IMR-90 (cell line): ENCODE results near the gene HSPB6. TPM values are rescaled to one million over a fixed set of nuclear protein-coding genes. Genes with fewer than 3 reads are reported as not detected.

Experiments
- ATAC-seq: fragments of 200-7000 bp; cut with Tn5 transposase; 2 replicates; pipeline ENCODE4 v1.9.1; 2020; ENCODE audit warnings: low read depth, mild to moderate bottlenecking, moderate library complexity
- BruUV-seq: library from RNA; stranded (reverse); fragments of 400-500 nt; replicated peaks from 2 replicates; lab custom pipeline; 2021; lab: Mats Ljungman, UMichigan
- CTCF ChIA-PET: fragments of 300-600 bp; formaldehyde crosslinking; extraction: SDS; loops from one replicate; lab custom pipeline; 2021; ENCODE audit warnings: antibody characterized with exemption; lab: Yijun Ruan, JAX
- POLR2A ChIA-PET: fragments of 300-600 bp; sonication (Branson Sonifier 250); formaldehyde crosslinking; loops from one replicate; lab custom pipeline; 2022; ENCODE audit warnings: antibody characterized with exemption; ENCODE audit not compliant: unreplicated experiment; lab: Charles Lee
- DNase-seq: peaks from one replicate; pipeline ENCODE4 v3.0.0; 2013
- H2AFZ ChIP-seq: replicated peaks from 2 replicates; pipeline ENCODE3; 2013; ENCODE audit warnings: low read length, mild to moderate bottlenecking; ENCODE audit not compliant: poor library complexity
- H2AK5ac ChIP-seq: 2 replicates; pipeline ENCODE4 v1.6.1; 2013; ENCODE audit warnings: low read depth, low read length, inconsistent platforms
- H2AK9ac ChIP-seq: replicated peaks from 2 replicates; pipeline ENCODE3; 2013; ENCODE audit warnings: mild to moderate bottlenecking, low read depth, low read length, moderate library complexity; ENCODE audit not compliant: poor library complexity
- H2BK120ac ChIP-seq: 2 replicates; pipeline ENCODE4 v1.6.1; 2013; ENCODE audit warnings: low read depth, low read length, inconsistent platforms
- H2BK15ac ChIP-seq: 3 replicates; pipeline ENCODE4 v1.6.1; 2013; ENCODE audit warnings: low read depth, low read length, inconsistent platforms
- H2BK20ac ChIP-seq: 2 replicates; pipeline ENCODE4 v1.6.1; 2013; ENCODE audit warnings: low read depth, mild to moderate bottlenecking, inconsistent platforms, low read length, moderate library complexity
- H2BK5ac ChIP-seq: 2 replicates; pipeline ENCODE4 v1.6.1; 2013; ENCODE audit warnings: mild to moderate bottlenecking, low read depth, low read length, inconsistent platforms; ENCODE audit not compliant: poor library complexity, severe bottlenecking
- H3K14ac ChIP-seq: replicated peaks from 2 replicates; pipeline ENCODE4 v1.6.1; 2013; ENCODE audit warnings: low read depth, low read length, inconsistent platforms
- H3K18ac ChIP-seq: 2 replicates; pipeline ENCODE4 v1.6.1; 2013; ENCODE audit warnings: low read depth, low read length, control low read depth
- H3K23ac ChIP-seq: 2 replicates; pipeline ENCODE4 v1.6.1; 2013; ENCODE audit warnings: low read depth, low read length, inconsistent platforms
- H3K27ac ChIP-seq: 2 replicates; pipeline ENCODE4 v1.5.1; 2013; ENCODE audit warnings: mild to moderate bottlenecking, control low read depth, low read length; ENCODE audit not compliant: insufficient read depth
- H3K27me3 ChIP-seq: 2 replicates; pipeline ENCODE4 v1.6.1; 2013; ENCODE audit warnings: low read length; ENCODE audit not compliant: control insufficient read depth, insufficient read depth
- H3K36me3 ChIP-seq: 2 replicates; pipeline ENCODE4 v1.6.1; 2013; ENCODE audit warnings: low read length, mixed read lengths; ENCODE audit not compliant: control insufficient read depth, insufficient read depth
- H3K4ac ChIP-seq: 2 replicates; pipeline ENCODE4 v1.6.1; 2013; ENCODE audit warnings: low read depth, low read length, inconsistent platforms
- H3K4me1 ChIP-seq: 2 replicates; pipeline ENCODE4 v1.6.1; 2013; ENCODE audit warnings: low read length, mixed read lengths; ENCODE audit not compliant: control insufficient read depth, insufficient read depth
- H3K4me2 ChIP-seq: 2 replicates; pipeline ENCODE4 v1.6.1; 2013; ENCODE audit warnings: low read depth, mild to moderate bottlenecking, control low read depth, low read length, moderate library complexity
- H3K4me3 ChIP-seq: 2 replicates; pipeline ENCODE4 v1.5.1; 2013; ENCODE audit warnings: low read depth, mild to moderate bottlenecking, control low read depth, low read length, moderate library complexity; ENCODE audit not compliant: insufficient read depth
- H3K56ac ChIP-seq: 2 replicates; pipeline ENCODE4 v1.6.1; 2013; ENCODE audit warnings: low read length, inconsistent platforms; ENCODE audit not compliant: insufficient read depth; ENCODE audit errors: extremely low read depth
- H3K79me1 ChIP-seq, 2 experiments: 2 replicates each; pipeline ENCODE4 v1.6.1; 2013; ENCODE audit warnings: low read length in 2 of 2, inconsistent platforms in 1 of 2, low read depth in 1 of 2
- H3K9ac ChIP-seq: 2 replicates; pipeline ENCODE4 v1.6.1; 2013; ENCODE audit warnings: low read depth, low read length, control low read depth
- H3K9me1 ChIP-seq: 2 replicates; pipeline ENCODE4 v1.6.1; 2013; ENCODE audit warnings: low read length, inconsistent platforms; ENCODE audit not compliant: insufficient read depth
- H3K9me3 ChIP-seq: 2 replicates; pipeline ENCODE4 v1.6.1; 2013; ENCODE audit warnings: low read length; ENCODE audit not compliant: control insufficient read depth, insufficient read depth
- H4K20me1 ChIP-seq: 2 replicates; pipeline ENCODE4 v1.6.1; 2013; ENCODE audit warnings: low read length, inconsistent platforms; ENCODE audit not compliant: insufficient read depth
- H4K5ac ChIP-seq: 2 replicates; pipeline ENCODE4 v1.6.1; 2013; ENCODE audit warnings: mild to moderate bottlenecking, low read depth, low read length, control low read depth
- H4K8ac ChIP-seq, 2 experiments: 2 replicates each; pipeline ENCODE4 v1.6.1; 2013; ENCODE audit warnings: low read depth in 2 of 2, low read length in 2 of 2, control low read depth in 1 of 2, inconsistent platforms in 1 of 2
- H4K91ac ChIP-seq: 2 replicates; pipeline ENCODE4 v1.6.1; 2013; ENCODE audit warnings: low read depth, low read length, inconsistent platforms; ENCODE audit not compliant: insufficient read depth
- ELK1 ChIP-seq: fragments of 150-350 bp; IDR thresholded peaks from 2 replicates; pipeline ENCODE4 v1.6.1; 2016; ENCODE audit warnings: low read depth, mild to moderate bottlenecking, low read length, moderate library complexity, borderline replicate concordance
- MAFK ChIP-seq: IDR thresholded peaks from 2 replicates; pipeline ENCODE4 v1.6.1; 2012; ENCODE audit warnings: low read depth, low read length, improper control_type of control experiment
- MAZ ChIP-seq: IDR thresholded peaks from 2 replicates; pipeline ENCODE4 v1.6.1; 2012; ENCODE audit warnings: low read depth, mild to moderate bottlenecking, low read length, improper control_type of control experiment, moderate library complexity, borderline replicate concordance
- MXI1 ChIP-seq: IDR thresholded peaks from 2 replicates; pipeline ENCODE4 v1.6.1; 2012; ENCODE audit warnings: low read depth, mild to moderate bottlenecking, low read length, moderate library complexity, borderline replicate concordance
- POLR2A ChIP-seq: IDR thresholded peaks from 2 replicates; pipeline ENCODE4 v1.6.1; 2012; ENCODE audit warnings: mild to moderate bottlenecking, low read depth, low read length
- RAD21 ChIP-seq: IDR thresholded peaks from 2 replicates; pipeline ENCODE4 v1.6.1; 2012; ENCODE audit warnings: low read length, improper control_type of control experiment
- RFX5 ChIP-seq: IDR thresholded peaks from 2 replicates; pipeline ENCODE4 v1.8.0; 2012; ENCODE audit warnings: low read depth, mild to moderate bottlenecking, low read length, moderate library complexity
- WGBS, 2 experiments: methylation state at CpG; one replicate each; pipeline versions ENCODE4 v1.1.5 to v1.1.7; 2013; ENCODE audit warnings: missing lambda C conversion rate in 2 of 2; ENCODE audit not compliant: insufficient read length in 1 of 2; ENCODE audit errors: extremely low coverage in 2 of 2; 5-methylcytosine and 5-hydroxymethylcytosine counted together
- dilution Hi-C: fragments of 300-500 bp; cut with HindIII; formaldehyde crosslinking; loops from one replicate; pipeline ENCODE4 v1.14.3; 2018; ENCODE audit warnings: low sequenced_read_pairs; ENCODE audit not compliant: unreplicated experiment
- in situ Hi-C: fragments of 300-500 bp; cut with MboI; formaldehyde crosslinking; loops from 3 replicates; pipeline ENCODE4 v1.14.3; 2019; ENCODE audit warnings: low sequenced_read_pairs, inconsistent platforms, mixed read lengths
- intact Hi-C: fragments of 100-400 bp; cut with micrococcal nuclease; formaldehyde crosslinking; loops from 2 replicates; pipeline ENCODE4 v1.10.0; 2022
- polyA plus RNA-seq, 3 experiments: library from polyadenylated mRNA; depleted of rRNA; stranded (reverse); fragments of >200 nt; gene quantifications; 2 replicates each; pipeline ENCODE4 v1.2.3, GENCODE V29; 2012; ENCODE audit warnings: low replicate concordance in 1 of 3
- total RNA-seq: library from RNA; depleted of rRNA; stranded (reverse); fragments of >200 nt; gene quantifications from 2 replicates; pipeline ENCODE4 v1.2.3, GENCODE V29; 2012
- TF ChIP-seq, protein P1 (sequence below): fragments of 150-350 bp; IDR thresholded peaks from 2 replicates; pipeline ENCODE4 v1.6.1; 2017; ENCODE audit warnings: mild to moderate bottlenecking, antibody characterized with exemption, low read length, low read depth

The HSPB6 gene
- total and polyA plus RNA-seq, 2 of the 4 experiments (the other 2 are of a cell fraction): 5.7 to 206 TPM

DNA sequence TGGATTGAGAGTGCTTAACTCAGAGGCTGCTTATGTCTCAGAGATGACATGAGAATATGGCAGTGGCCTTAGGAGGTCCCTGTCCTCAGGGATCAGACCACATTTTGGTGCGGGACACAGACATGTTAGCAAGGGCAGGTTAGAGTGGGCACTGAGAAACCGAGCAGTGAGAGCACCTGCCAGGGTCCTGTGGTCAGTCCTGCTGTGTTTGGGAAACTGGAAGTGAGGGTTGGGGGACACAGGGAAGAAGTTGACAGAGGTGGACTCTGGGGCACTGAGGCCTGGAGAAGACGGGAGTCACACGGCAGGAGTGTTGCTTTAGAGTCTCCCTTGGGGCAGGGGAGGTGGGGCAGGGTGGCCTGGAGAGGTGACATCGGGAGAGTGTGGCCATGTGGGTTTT, 21.9 kb downstream of the HSPB6 start:
- no peak overlapping the region for H2BK15ac ChIP-seq
- no peak overlapping the region for H3K4me2 ChIP-seq
- H3K14ac ChIP-seq: no peak overlapping the region
- H3K4me1 ChIP-seq: 0 out of 2 replicates have a peak, but pooled peaks cover 2% of the 10 kb centered on the region
- H3K9me1 ChIP-seq: no peaks in the 10 kb centered on the region
- H2BK5ac ChIP-seq: no peak overlapping the region
- H2BK120ac ChIP-seq: no peak overlapping the region
- DNase-seq (no peak), ATAC-seq (no peak)
- CTCF ChIA-PET: interaction anchor here (0.6 kb wide), 1 partner anchor 153 kb away, joined by 3 read pairs; no protein-coding TSS in a partner anchor
- H2BK20ac ChIP-seq: no peak overlapping the region
- H3K36me3 ChIP-seq: peaks cover 81% of the 10 kb centered on the region
- no peaks in the 10 kb centered on the region for H3K9me3 ChIP-seq
- no peak overlapping the region for H3K23ac ChIP-seq
- no peak overlapping the region for H3K4me3 ChIP-seq
- peaks cover 0 to 20% of the 10 kb centered on the region in 2 experiments; a peak in 3 of 4 replicates for H3K79me1 ChIP-seq
- H4K5ac ChIP-seq: no peak overlapping the region
- 83% methylated on average over 2 of the region's 5 CpGs; no CpG with 5 or more reads in 1 of the 2 experiments for WGBS, 2 experiments
- H4K8ac ChIP-seq: no peak overlapping the region
- no peak overlapping the region for H3K9ac ChIP-seq
- dilution Hi-C loops (no loop called here), in situ Hi-C loops (no loop called here), intact Hi-C loops (no loop called here)
- BruUV-seq: no TSS peak
- no peak overlapping the region for H2AFZ ChIP-seq
- peaks cover 9% of the 10 kb centered on the region for H4K20me1 ChIP-seq
- H4K91ac ChIP-seq: no peak overlapping the region
- no peak for TF ChIP-seq MAFK
- no peak for TF ChIP-seq RFX5
- no peak for TF ChIP-seq ELK1
- TF ChIP-seq, protein P1, sequence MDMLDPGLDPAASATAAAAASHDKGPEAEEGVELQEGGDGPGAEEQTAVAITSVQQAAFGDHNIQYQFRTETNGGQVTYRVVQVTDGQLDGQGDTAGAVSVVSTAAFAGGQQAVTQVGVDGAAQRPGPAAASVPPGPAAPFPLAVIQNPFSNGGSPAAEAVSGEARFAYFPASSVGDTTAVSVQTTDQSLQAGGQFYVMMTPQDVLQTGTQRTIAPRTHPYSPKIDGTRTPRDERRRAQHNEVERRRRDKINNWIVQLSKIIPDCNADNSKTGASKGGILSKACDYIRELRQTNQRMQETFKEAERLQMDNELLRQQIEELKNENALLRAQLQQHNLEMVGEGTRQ: no peak
- no peak for TF ChIP-seq MAZ
- no peak for TF ChIP-seq MXI1
- TF ChIP-seq RAD21: no peak
- TF ChIP-seq POLR2A: no peak
- POLR2A ChIA-PET: no interaction called here
- H3K56ac ChIP-seq: no peak overlapping the region
- no peak overlapping the region for H2AK5ac ChIP-seq
- no peaks in the 10 kb centered on the region for H3K27me3 ChIP-seq
- no peak overlapping the region for H3K4ac ChIP-seq
- no peak overlapping the region for H3K18ac ChIP-seq
- no peak overlapping the region for H3K27ac ChIP-seq
- no peak overlapping the region for H2AK9ac ChIP-seq
